Stimulated activated memory B cell treated with anti-CD40 and anti-IgM and Interleukin-4, amounts not matched to agents 10 μg/mL and 1 μg/mL and 100 μg/mL, for 72 hours (primary cell): ENCODE data around the gene ZBED6.
"Not testable (repeated sequence)": the region's sequence is repeated elsewhere in the genome, so short reads cannot be mapped to it uniquely, and the experiment has no call there.

Experiments used
- ATAC-seq: fragments of 150-1000 bp; cut with Tn5 transposase; 2 replicates; pipeline ENCODE4 v1.10.0; 2021
- H3K27ac Mint-ChIP-seq: one replicate; pipeline ENCODE4 v1.8.0; 2022; ENCODE audit warnings: mild to moderate bottlenecking, mixed read lengths
- H3K27me3 Mint-ChIP-seq: one replicate; pipeline ENCODE4 v1.8.0; 2022; ENCODE audit warnings: mixed read lengths
- H3K36me3 Mint-ChIP-seq: one replicate; pipeline ENCODE4 v1.8.0; 2022; ENCODE audit warnings: mixed read lengths
- H3K4me1 Mint-ChIP-seq: one replicate; pipeline ENCODE4 v1.8.0; 2022; ENCODE audit warnings: mixed read lengths
- H3K4me3 Mint-ChIP-seq: one replicate; pipeline ENCODE4 v1.8.0; 2022; ENCODE audit warnings: mild to moderate bottlenecking, moderate library complexity, mixed read lengths
- H3K9me3 Mint-ChIP-seq: one replicate; pipeline ENCODE4 v1.8.0; 2022; ENCODE audit warnings: mixed read lengths

The ZBED6 gene

DNA sequence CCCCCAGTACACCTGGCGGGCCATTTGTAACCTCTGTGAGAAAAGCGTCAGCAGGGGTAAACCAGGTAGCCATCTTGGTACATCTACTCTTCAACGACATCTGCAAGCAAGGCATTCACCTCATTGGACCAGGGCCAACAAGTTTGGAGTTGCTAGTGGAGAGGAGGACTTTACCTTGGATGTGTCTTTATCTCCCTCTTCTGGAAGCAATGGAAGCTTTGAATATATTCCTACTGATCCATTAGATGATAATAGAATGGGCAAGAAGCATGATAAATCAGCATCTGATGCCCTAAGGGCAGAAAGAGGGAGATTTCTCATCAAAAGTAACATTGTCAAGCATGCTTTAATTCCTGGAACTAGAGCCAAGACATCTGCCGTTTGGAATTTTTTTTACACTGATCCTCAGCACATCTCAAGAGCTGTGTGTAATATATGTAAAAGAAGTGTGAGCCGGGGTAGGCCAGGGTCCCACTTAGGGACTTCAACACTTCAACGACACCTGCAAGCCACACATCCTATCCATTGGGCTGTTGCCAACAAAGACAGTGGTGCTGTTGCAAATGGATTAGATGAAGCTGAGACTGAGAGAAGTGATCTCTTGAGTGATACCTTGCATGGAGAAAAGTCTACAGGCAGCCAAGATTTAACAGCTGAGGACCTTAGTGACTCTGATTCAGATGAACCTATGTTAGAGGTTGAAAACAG is 2.7 kb downstream of the ZBED6 start:
- Mint-ChIP-seq H3K27me3 (no peaks in the 10 kb centered on the region), H3K9me3 (no peaks in the 10 kb centered on the region), H3K4me1 (peaks cover 36% of the 10 kb centered on the region), H3K36me3 (peaks cover 17% of the 10 kb centered on the region), H3K4me3 (no peak overlapping the region), H3K27ac (no peak overlapping the region)
- ATAC-seq: no peak

GRCh38 chr1:203799157-203799556 is 3.7 kb downstream of the ZBED6 start:
- ATAC-seq: no peak
- Mint-ChIP-seq H3K4me1 (peaks cover 42% of the 10 kb centered on the region), H3K36me3 (peaks cover 28% of the 10 kb centered on the region), H3K27me3 (no peaks in the 10 kb centered on the region), H3K27ac (no peak overlapping the region), H3K9me3 (no peaks in the 10 kb centered on the region), H3K4me3 (no peak overlapping the region)

- no peak overlapping the region for H3K4me3 Mint-ChIP-seq
- no peak for ATAC-seq
- H3K27me3 Mint-ChIP-seq: no peaks in the 10 kb centered on the region
- no peak overlapping the region for H3K27ac Mint-ChIP-seq
- no peaks in the 10 kb centered on the region for H3K9me3 Mint-ChIP-seq
- peaks cover 43% of the 10 kb centered on the region for H3K4me1 Mint-ChIP-seq
- peaks cover 34% of the 10 kb centered on the region for H3K36me3 Mint-ChIP-seq
Measured at GRCh38 chr1:203799971-203800370, 4.5 kb downstream of the ZBED6 start.

DNA sequence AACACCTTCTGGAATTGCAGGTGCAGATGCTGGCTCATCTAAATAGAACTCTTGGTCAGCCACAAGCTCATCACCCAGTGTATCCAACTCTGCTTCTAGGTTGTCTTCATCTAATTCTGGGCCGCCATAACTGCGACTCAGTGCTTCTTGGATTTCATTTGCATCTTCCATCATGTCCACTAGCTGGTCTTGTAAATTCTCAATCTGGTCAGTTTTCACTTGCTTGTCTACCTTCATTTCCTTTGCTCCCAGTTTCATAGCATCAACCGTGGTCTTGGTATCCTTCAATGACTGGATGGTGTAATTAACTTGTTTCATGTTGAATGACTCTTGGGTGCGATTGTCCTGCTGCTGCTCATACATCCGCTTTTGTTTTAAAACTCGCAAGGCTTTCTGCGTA is 10.3 kb downstream of the ZBED6 start:
- Mint-ChIP-seq H3K4me1 (peaks cover 20% of the 10 kb centered on the region), H3K4me3 (no peak overlapping the region), H3K36me3 (peaks cover 36% of the 10 kb centered on the region), H3K27me3 (no peaks in the 10 kb centered on the region), H3K9me3 (no peaks in the 10 kb centered on the region), H3K27ac (no peak overlapping the region)
- no peak for ATAC-seq

- Mint-ChIP-seq H3K9me3 (no peaks in the 10 kb centered on the region), H3K36me3 (peaks cover 42% of the 10 kb centered on the region), H3K27ac (no peak overlapping the region), H3K27me3 (no peaks in the 10 kb centered on the region), H3K4me1 (peaks cover 20% of the 10 kb centered on the region), H3K4me3 (no peak overlapping the region)
- no peak for ATAC-seq
Measured at GRCh38 chr1:203807196-203807595, 11.8 kb downstream of the ZBED6 start.

DNA sequence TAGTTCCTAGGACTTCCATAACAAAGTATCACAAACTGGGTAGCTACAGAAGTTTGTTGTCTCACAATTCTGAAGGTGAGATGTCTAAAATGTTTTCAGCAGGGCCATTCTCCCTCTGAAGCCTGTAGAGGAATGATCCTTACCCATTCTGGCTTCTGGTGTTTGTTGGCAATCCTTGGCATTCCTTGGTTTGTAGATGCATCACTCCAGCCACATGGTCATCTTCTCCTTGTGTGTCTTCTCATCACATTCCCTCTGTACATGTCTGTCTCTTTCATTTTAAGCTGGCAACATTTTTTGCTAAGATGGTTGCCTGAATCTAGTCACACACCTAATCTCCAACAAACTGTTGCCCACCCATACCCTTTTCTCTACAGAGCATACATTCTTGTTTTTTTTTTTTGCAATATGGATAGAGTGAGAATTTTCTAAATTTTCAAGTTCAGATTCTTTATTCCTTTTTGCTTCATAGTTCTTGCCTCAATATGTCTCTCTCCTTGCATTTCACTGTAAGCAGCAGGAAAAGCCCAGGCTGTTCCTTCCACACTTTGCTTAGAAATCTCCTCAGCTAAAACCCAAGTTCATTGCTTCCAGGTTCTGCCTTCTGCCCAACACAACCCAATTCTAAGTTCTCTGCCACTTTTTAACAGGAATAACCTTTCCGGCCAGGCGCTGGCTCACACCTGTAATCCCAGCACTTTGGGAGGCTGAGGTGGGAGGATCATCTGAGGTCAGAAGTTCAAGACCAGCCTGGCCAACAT is 18.3 kb downstream of the ZBED6 start:
- Mint-ChIP-seq H3K27me3 (no peaks in the 10 kb centered on the region), H3K4me1 (peaks cover 15% of the 10 kb centered on the region), H3K27ac (peak overlapping the region; percentile 14), H3K4me3 (no peak overlapping the region), H3K36me3 (peaks cover 35% of the 10 kb centered on the region), H3K9me3 (peaks cover 3% of the 10 kb centered on the region)
- ATAC-seq: no peak

DNA sequence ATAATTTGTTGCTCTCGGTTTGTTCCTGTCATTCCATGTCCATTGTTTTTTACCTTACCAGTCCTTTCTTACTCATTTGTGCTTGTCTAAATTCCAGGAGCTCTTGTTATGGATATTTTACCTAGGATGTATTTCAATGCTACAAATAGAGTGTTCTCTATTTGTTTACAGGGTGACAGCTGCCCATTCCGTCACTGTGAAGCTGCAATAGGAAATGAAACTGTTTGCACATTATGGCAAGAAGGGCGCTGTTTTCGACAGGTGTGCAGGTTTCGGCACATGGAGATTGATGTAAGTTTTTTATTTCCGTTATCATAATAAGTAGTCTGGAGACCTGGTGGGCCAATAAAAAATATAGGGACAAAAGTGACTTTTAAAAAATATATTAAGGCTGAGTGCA is 23.0 kb downstream of the ZBED6 start:
- H3K27ac Mint-ChIP-seq: no peak overlapping the region
- H3K27me3 Mint-ChIP-seq: no peaks in the 10 kb centered on the region
- ATAC-seq: no peak
- H3K4me3 Mint-ChIP-seq: no peak overlapping the region
- peaks cover 23% of the 10 kb centered on the region for H3K4me1 Mint-ChIP-seq
- H3K36me3 Mint-ChIP-seq: peaks cover 59% of the 10 kb centered on the region
- peaks cover 3% of the 10 kb centered on the region for H3K9me3 Mint-ChIP-seq

DNA sequence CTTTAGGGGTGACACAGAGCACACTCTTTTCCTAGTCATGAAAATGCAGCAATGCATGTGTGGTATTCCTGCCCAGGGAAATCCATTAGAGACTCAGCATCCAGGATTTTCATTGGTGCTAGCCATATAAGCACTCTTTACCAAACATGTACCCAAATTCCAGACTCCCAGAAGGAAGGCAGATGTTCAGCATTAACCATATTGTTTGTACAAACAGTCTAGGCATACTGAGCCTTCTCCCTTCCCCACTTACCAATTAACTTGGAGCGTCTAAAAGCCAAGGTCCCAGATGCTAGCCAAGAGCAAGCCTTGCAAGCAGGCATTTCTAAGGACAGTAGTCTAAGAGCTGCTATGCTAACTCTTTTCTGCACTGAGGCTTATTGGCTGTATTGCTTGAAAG is 27.9 kb downstream of the ZBED6 start:
- Mint-ChIP-seq H3K27me3 (no peaks in the 10 kb centered on the region), H3K27ac (no peak overlapping the region), H3K4me3 (no peak overlapping the region), H3K9me3 (no peaks in the 10 kb centered on the region), H3K36me3 (peaks cover 64% of the 10 kb centered on the region), H3K4me1 (peaks cover 22% of the 10 kb centered on the region)
- ATAC-seq: no peak

- Mint-ChIP-seq H3K36me3 (peaks cover 60% of the 10 kb centered on the region), H3K4me1 (peaks cover 28% of the 10 kb centered on the region), H3K27ac (no peak overlapping the region), H3K9me3 (no peaks in the 10 kb centered on the region), H3K4me3 (no peak overlapping the region), H3K27me3 (no peaks in the 10 kb centered on the region)
- no peak for ATAC-seq
Measured at GRCh38 chr1:203826175-203826574, 30.8 kb downstream of the ZBED6 start.

- H3K27me3 Mint-ChIP-seq: no peaks in the 10 kb centered on the region
- no peaks in the 10 kb centered on the region for H3K9me3 Mint-ChIP-seq
- H3K36me3 Mint-ChIP-seq: peaks cover 45% of the 10 kb centered on the region
- no peak overlapping the region for H3K4me3 Mint-ChIP-seq
- no peak overlapping the region for H3K27ac Mint-ChIP-seq
- H3K4me1 Mint-ChIP-seq: peaks cover 20% of the 10 kb centered on the region
- no peak for ATAC-seq
Measured at GRCh38 chr1:203828002-203828401, 32.6 kb downstream of the ZBED6 start.

DNA sequence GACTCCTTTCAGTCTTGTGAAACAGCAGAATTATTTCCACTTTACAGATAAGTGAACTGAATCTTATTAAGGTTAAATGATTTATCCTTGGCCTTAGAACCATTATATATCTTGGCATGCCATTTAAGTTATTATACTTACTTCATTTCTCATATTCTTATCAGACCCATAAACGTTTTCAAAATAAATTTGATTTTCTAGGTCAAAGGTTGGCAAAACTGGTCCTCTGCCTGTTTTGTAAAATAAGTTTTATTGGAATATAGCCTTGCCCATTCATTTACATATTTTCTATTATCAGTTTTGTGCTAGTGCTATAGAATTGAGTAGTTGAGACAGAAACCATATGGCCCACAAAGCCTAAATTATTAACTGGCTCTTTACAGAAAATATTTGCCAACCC is 33.1 kb downstream of the ZBED6 start:
- Mint-ChIP-seq H3K9me3 (no peaks in the 10 kb centered on the region), H3K27me3 (no peaks in the 10 kb centered on the region), H3K4me1 (peaks cover 20% of the 10 kb centered on the region), H3K27ac (no peak overlapping the region), H3K4me3 (no peak overlapping the region), H3K36me3 (peaks cover 40% of the 10 kb centered on the region)
- no peak for ATAC-seq

- Mint-ChIP-seq H3K27ac (peak overlapping the region; percentile 26), H3K36me3 (peaks cover 34% of the 10 kb centered on the region), H3K4me1 (peaks cover 19% of the 10 kb centered on the region)
- not testable (repeated sequence) for H3K4me3 Mint-ChIP-seq, H3K27me3 Mint-ChIP-seq, H3K9me3 Mint-ChIP-seq
- ATAC-seq: peak; percentile 68
Measured at GRCh38 chr1:203829247-203829646, 33.8 kb downstream of the ZBED6 start.

DNA sequence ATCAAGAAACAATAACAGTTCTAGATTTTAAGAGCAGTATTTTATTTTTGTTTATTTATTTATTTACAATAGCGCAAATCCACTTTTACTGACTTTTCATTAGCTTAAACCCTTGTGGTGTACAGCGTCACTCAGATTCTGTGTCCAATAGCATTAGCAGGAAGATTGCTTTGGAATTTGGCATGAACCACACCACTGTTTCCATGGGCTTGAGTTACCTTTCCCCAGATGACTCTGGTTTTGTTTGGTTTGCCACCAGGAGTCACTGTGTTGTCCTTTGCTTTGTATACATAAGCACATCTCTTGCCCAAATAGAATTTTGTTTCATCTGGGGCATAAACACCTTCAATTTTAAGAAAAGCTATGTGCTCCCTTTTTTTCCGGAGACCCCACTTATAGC is 40.1 kb downstream of the ZBED6 start:
- no peaks in the 10 kb centered on the region for H3K27me3 Mint-ChIP-seq
- H3K4me1 Mint-ChIP-seq: no peaks in the 10 kb centered on the region
- H3K36me3 Mint-ChIP-seq: peaks cover 39% of the 10 kb centered on the region
- no peak overlapping the region for H3K27ac Mint-ChIP-seq
- no peak overlapping the region for H3K4me3 Mint-ChIP-seq
- no peak for ATAC-seq
- no peaks in the 10 kb centered on the region for H3K9me3 Mint-ChIP-seq

DNA sequence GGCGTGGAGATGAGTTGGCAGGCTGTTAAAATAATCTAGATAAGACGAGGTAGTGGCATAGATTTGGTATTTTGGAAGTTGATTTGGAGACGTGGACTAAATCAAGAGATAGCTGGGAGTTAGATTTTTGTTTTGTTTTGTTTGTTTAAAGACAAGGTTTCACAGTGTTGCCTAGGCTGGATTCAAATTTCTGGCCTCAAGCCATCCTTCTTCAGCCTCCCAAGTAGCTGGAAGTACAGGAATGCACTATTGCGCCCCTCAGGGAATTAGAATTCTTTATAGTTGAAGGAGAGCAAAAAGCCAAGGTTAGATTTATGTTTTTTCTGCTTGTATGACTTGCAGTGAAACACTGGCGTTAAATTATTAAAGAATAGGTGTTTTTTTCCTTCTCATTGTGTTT is 43.7 kb downstream of the ZBED6 start:
- Mint-ChIP-seq H3K9me3 (peaks cover 3% of the 10 kb centered on the region), H3K4me1 (no peaks in the 10 kb centered on the region), H3K27me3 (no peaks in the 10 kb centered on the region), H3K36me3 (peaks cover 58% of the 10 kb centered on the region), H3K27ac (no peak overlapping the region), H3K4me3 (no peak overlapping the region)
- ATAC-seq: no peak

DNA sequence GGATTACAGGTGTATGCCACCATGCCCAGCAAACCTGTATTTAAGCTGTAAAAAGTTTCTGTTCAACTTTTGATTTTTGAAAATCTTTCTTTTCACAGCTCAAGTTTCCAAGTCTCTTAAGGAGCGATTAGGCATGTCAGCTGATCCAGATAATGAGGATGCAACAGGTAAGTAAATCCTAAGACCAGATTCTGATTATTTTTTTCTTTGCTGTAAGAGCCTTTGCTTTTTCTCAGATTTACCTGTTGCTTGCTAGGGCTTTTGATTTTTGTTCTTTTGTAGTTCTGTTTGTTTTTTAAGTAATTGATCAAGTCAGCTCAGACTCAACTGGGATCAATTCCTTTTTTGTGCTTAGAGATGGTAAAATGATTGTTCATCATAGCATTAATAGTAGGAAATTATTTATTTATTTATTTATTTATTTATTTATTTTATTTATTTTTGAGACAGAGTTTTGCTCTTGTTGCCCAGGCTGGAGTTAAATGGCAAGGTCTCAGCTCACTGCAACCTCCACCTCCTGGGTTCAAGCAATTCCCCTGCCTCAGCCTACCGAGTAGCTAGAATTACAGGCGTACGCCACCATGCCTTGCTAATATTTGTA is 44.9 kb downstream of the ZBED6 start:
- Mint-ChIP-seq H3K27ac (no peak overlapping the region), H3K9me3 (peaks cover 3% of the 10 kb centered on the region), H3K4me1 (no peaks in the 10 kb centered on the region), H3K4me3 (no peak overlapping the region), H3K36me3 (peaks cover 53% of the 10 kb centered on the region), H3K27me3 (no peaks in the 10 kb centered on the region)
- no peak for ATAC-seq

DNA sequence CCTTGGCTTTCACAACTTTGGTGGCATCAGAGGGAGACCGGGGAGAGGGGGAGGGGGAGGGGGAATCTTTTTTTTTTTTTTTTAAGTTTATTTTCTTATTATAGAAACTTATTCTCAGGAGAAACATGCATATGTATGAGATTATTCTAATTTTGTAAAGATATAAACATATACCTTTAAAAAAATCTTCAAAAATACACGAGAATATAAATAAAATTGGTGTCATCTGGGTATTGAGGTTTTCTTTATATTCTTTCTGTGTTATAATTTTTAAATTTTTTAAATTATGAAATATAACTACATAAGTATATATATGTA is 47.1 kb downstream of the ZBED6 start:
- peaks cover 3% of the 10 kb centered on the region for H3K9me3 Mint-ChIP-seq
- peaks cover 63% of the 10 kb centered on the region for H3K36me3 Mint-ChIP-seq
- no peaks in the 10 kb centered on the region for H3K27me3 Mint-ChIP-seq
- H3K4me3 Mint-ChIP-seq: no peak overlapping the region
- no peaks in the 10 kb centered on the region for H3K4me1 Mint-ChIP-seq
- no peak for ATAC-seq
- no peak overlapping the region for H3K27ac Mint-ChIP-seq
